ENCODE measurements around the gene PPM1H. TPM values are rescaled to one million over a fixed set of nuclear protein-coding genes. Genes with fewer than 3 reads are reported as not detected.
"Not testable (repeated sequence)": the region's sequence is repeated elsewhere in the genome, so short reads cannot be mapped to it uniquely, and the experiment has no call there.

PPM1H gene
- total RNA-seq, 1 experiment from 2014 or later: 58.4 TPM

- in situ Hi-C loops (cut with HindIII; ENCODE audit: low pct_unique_long_range_greater_than_20kb, low sequenced_read_pairs): no loop called here
- DNase-seq (ENCODE audit: low read depth, low spot score): no peak
Observed at GRCh38 chr12:62833634-62834033, 101.3 kb downstream of the PPM1H start.

DNA sequence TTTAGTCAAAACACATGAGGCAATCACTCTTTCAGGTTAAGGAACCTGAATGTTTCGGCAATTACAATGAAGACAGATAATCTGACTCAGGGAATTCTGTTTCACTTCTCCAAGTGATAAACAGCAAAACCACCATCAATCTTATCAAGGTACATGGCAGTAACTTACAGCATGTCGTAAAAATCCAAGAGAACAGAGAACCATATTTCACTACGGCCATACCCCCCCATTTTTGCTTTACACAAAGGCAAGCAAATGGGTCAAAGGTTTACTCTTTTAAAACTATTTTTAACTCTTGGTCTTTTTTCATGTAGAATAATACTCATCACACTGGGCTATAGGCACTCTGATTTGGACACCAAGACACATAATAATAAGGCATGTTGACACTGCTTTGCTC is 102.4 kb downstream of the PPM1H start:
- in situ Hi-C loops (cut with HindIII; ENCODE audit: low pct_unique_long_range_greater_than_20kb, low sequenced_read_pairs): no loop called here
- no peak for DNase-seq (ENCODE audit: low read depth, low spot score)

DNA sequence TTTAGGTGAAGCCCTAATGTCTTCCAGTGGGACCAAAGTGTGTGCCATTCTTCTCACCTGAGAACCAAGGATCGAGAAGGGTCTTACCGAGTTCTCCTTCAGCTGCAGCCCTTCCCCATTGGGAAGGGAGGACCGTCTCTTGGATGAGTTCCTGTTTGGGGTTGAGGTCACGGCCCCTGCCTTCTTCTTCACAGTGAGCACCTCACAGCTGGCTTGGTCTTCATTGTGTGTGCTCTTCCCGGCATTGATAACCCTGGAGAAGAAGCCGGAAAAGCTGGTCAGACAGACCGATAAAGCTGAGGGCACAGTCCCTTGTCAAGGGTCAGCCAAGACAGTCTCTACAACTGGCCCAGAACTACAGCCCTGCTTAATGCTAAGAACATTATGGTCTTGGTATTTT is 102.9 kb downstream of the PPM1H start:
- no peak for DNase-seq (ENCODE audit: low read depth, low spot score)
- in situ Hi-C loops (cut with HindIII; ENCODE audit: low pct_unique_long_range_greater_than_20kb, low sequenced_read_pairs): no loop called here

DNA sequence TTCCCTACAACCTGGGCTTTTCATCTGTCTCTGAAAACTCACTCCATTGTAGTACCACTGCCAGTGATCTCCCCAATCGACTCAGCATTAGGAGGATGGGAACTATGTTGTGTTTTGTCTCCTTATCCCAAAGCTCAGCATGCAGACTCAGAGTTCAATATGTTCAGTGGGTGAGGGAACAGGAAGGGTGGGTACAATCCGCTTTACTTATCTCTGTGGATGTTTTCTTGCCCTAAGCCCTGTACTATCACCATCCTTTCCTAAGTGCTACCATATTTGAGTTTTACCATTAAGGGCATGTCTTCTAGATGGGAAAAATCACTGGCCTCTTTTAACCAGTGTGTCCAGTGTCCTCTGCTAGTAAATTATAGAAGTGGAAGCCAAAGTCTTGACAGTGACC is 107.1 kb downstream of the PPM1H start:
- DNase-seq (ENCODE audit: low read depth, low spot score): no peak
- in situ Hi-C loops (cut with HindIII; ENCODE audit: low pct_unique_long_range_greater_than_20kb, low sequenced_read_pairs): no loop called here

DNA sequence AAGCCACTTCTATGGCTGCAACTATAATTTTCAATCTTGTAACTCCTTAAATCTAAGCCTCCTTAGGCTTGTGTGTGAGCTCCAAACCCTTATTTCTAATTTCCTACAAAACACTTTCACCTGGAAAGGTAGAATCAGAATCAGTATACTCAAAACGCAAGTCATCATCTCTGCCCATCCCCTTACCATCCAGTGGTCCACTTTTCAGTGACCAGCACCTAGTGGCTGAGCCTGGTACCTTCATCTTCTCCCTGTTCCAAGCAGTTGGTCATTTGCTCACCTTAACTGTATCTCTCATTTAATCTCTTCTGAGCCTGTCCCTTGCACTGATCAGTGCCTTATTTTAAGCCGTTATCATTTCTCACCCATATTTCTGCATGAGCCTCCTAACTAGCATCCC is 107.9 kb downstream of the PPM1H start:
- DNase-seq (ENCODE audit: low read depth, low spot score): no peak

GRCh38 chr12:62817556-62818271 is 117.2 kb downstream of the PPM1H start:
- in situ Hi-C loops (cut with HindIII; ENCODE audit: low pct_unique_long_range_greater_than_20kb, low sequenced_read_pairs): no loop called here
- no peak for DNase-seq (ENCODE audit: low read depth, low spot score)

More for the DNA sequence above, 107.9 kb downstream of the PPM1H start:
- in situ Hi-C loops (cut with HindIII; ENCODE audit: low pct_unique_long_range_greater_than_20kb, low sequenced_read_pairs): no loop called here

GRCh38 chr12:62814243-62814642 is 120.7 kb downstream of the PPM1H start:
- in situ Hi-C loops (cut with HindIII; ENCODE audit: low pct_unique_long_range_greater_than_20kb, low sequenced_read_pairs): no loop called here
- no peak for DNase-seq (ENCODE audit: low read depth, low spot score)

GRCh38 chr12:62813031-62813829 is 121.7 kb downstream of the PPM1H start:
- in situ Hi-C loops (cut with HindIII; ENCODE audit: low pct_unique_long_range_greater_than_20kb, low sequenced_read_pairs): no loop called here
- peak; percentile 80 for DNase-seq (ENCODE audit: low read depth, low spot score)

DNA sequence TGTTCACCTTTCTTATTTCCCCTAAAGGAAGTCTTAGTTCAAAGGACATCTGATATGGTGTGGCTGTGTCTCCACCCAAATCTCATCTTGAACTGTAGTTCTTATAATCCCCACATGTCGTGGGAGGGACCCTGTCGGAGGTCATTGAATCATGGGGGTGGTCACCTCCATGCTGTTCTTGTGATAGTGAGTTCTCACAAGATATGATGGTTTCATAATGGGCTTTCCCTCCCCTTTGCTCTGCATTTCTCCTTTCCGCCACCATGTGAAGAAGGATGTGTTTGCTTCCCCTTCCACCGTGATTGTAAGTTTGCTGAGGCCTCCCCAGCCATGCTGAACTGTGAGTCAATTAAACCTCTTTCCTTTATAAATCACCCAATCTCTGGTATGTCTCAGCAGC is 123.5 kb downstream of the PPM1H start:
- in situ Hi-C loops (cut with HindIII; ENCODE audit: low pct_unique_long_range_greater_than_20kb, low sequenced_read_pairs); DNase-seq (ENCODE audit: low read depth, low spot score): not testable (repeated sequence)

DNA sequence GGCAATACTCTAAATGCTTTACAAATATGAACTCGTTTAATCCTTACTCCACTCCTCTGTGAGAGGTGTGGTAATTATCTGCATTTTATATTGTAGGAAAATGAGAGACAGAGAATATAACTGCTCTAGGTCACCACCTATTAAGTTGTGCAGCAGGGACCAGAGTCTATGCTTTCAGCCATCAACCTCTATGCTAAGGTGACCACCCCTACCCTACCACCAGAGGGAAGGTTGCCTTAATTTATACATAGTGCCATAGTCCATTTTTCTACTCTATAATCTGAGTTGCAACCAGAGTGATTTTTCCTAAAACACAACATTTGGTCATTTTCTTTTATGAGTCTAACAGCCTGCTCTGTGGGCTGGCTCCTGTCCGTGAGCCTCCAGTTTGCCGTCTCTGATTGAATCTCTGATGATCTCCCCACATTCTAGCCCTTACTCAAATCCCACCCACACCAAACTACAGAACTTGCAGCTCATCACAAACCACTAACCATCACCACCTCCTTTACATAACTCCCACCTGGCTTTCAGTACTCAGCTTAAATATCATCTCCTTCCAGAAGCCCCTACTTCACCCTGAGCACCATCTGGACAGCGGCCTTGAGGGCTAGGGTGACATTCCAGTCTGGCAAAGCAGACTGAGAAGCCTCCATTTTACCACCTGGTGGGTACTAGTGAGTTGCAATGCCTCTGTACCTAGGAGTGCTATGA is 126.6 kb downstream of the PPM1H start:
- no peak for DNase-seq (ENCODE audit: low read depth, low spot score)
- in situ Hi-C loops (cut with HindIII; ENCODE audit: low pct_unique_long_range_greater_than_20kb, low sequenced_read_pairs): no loop called here

- DNase-seq (ENCODE audit: low read depth, low spot score): no peak
Observed at GRCh38 chr12:62806893-62807292, 128.1 kb downstream of the PPM1H start.

DNA sequence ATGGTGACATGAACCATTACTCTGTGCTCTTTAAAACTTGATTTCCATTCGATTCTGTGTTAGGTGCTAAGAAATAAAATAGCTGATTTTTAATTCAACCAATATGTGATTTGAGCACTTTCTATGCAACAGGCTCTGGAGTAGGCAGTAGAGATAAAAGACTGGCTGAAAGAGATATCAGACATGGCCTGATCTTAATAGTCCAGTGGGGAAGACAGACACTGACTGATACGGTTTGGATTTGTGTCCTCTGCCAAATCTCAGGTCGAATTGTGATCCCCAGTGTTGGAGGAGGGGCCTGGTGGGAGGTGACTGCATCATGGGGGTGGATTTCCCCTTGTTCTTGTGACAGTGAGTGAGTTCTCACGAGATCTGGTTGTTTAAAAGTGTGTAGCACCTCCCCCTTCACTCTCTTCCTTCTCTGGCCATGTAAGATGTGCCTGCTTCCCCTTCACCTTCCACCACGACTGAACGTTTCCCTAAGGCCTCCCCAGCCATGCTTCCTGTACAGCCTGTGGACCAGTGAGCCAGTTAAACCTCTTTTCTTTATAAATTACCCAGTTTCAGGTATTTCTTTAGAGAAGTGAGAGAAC is 128.6 kb downstream of the PPM1H start:
- in situ Hi-C loops (cut with HindIII; ENCODE audit: low pct_unique_long_range_greater_than_20kb, low sequenced_read_pairs): no loop called here

More at GRCh38 chr12:62806893-62807292, 128.1 kb downstream of the PPM1H start:
- in situ Hi-C loops (cut with HindIII; ENCODE audit: low pct_unique_long_range_greater_than_20kb, low sequenced_read_pairs): no loop called here

GRCh38 chr12:62805517-62805916 is 129.4 kb downstream of the PPM1H start:
- in situ Hi-C loops (cut with HindIII; ENCODE audit: low pct_unique_long_range_greater_than_20kb, low sequenced_read_pairs): no loop called here
- DNase-seq (ENCODE audit: low read depth, low spot score): no peak

More for the DNA sequence above, 128.6 kb downstream of the PPM1H start:
- DNase-seq (ENCODE audit: low read depth, low spot score): no peak

- no peak for DNase-seq (ENCODE audit: low read depth, low spot score)
- in situ Hi-C loops (cut with HindIII; ENCODE audit: low pct_unique_long_range_greater_than_20kb, low sequenced_read_pairs): no loop called here
Observed at GRCh38 chr12:62803756-62804155, 131.2 kb downstream of the PPM1H start.

GRCh38 chr12:62802984-62803383 is 132.0 kb downstream of the PPM1H start:
- peak; percentile 42 for DNase-seq (ENCODE audit: low read depth, low spot score)
- in situ Hi-C loops (cut with HindIII; ENCODE audit: low pct_unique_long_range_greater_than_20kb, low sequenced_read_pairs): no loop called here

GRCh38 chr12:62802321-62802720 is 132.6 kb downstream of the PPM1H start:
- in situ Hi-C loops (cut with HindIII; ENCODE audit: low pct_unique_long_range_greater_than_20kb, low sequenced_read_pairs): no loop called here
- DNase-seq (ENCODE audit: low read depth, low spot score): no peak

GRCh38 chr12:62801796-62802195 is 133.2 kb downstream of the PPM1H start:
- in situ Hi-C loops (cut with HindIII; ENCODE audit: low pct_unique_long_range_greater_than_20kb, low sequenced_read_pairs): no loop called here
- no peak for DNase-seq (ENCODE audit: low read depth, low spot score)
